ENCODE data around the gene FHDC1. TPM values are rescaled to one million over a fixed set of nuclear protein-coding genes. Genes with fewer than 3 reads are reported as not detected.

Gene FHDC1
- total and polyA plus RNA-seq, 10 of the 15 experiments (the other 5 are each of a cell fraction or from before 2014, with no cell fraction given), result 0.04 to 0.12 (median 0.06) TPM; not detected in 3

DNA sequence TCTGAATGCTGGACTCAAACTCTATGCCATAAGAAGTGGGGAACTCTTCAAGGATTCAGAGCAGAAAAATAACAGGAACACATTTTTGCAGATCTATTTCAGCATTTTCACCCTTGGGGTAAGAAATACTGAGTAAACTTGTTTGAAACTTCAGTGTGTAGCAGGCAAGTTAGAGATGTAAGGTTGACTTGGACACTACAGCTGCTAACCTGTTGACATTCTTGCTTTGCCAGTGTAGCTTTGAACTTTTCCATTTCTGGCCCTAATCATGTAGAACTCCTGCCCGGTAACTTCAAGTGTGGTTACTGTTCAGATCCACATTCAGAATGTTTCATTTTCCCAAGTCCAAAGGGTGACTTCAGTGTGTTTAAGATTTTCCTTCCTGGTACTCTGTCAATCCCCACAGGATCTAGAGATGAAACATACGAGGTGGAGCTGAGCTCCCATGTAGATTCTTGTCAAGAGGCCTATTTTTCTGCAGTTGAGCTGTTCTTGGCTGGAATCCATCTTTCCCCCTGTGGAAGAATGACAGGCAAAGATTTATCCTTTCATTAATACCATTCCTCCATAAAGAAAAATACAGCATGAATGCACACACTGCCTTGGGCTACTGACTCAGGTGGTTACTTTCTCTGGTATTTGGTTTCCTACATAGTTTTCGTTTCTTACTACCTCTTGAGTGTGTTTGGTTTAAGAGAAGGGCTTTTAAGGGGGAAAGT lies 34.1 kb downstream of the FHDC1 start:
- in situ Hi-C loops (cut with MboI), result no loop called here
- Histone ChIP-seq H3K4me3 (no peak overlapping the region), H2AFZ (ENCODE audit: control insufficient read depth, low read depth, low read length) (no peak overlapping the region), H3K4me1 (ENCODE audit: control insufficient read depth, insufficient read depth, low read length) (no peaks in the 10 kb centered on the region), H3K9me3 (replicated peaks; ENCODE audit: control insufficient read depth, insufficient read depth, low read length) (no peaks in the 10 kb centered on the region), H3K27ac (ENCODE audit: control insufficient read depth, insufficient read depth) (no peak overlapping the region), H3K27me3 (replicated peaks in 1 of 2; ENCODE audit: control insufficient read depth in 2 of 2, insufficient read depth in 2 of 2, low read length in 1 of 2) (no peaks in the 10 kb centered on the region; a peak in 1 of 4 replicates), H3K9ac (ENCODE audit: control insufficient read depth, insufficient read depth, low read length) (no peak overlapping the region), H4K20me1 (ENCODE audit: control insufficient read depth, insufficient read depth) (no peaks in the 10 kb centered on the region), H3K36me3 (ENCODE audit: control insufficient read depth in 2 of 2, insufficient read depth in 2 of 2, low read length in 1 of 2) (no peaks in the 10 kb centered on the region), H3K79me2 (ENCODE audit: control insufficient read depth, insufficient read depth, low read length) (no peaks in the 10 kb centered on the region), H3K4me2 (ENCODE audit: control insufficient read depth, insufficient read depth) (no peak overlapping the region)
- no peak for ATAC-seq
- SMC1A ChIA-PET (ENCODE audit: uncharacterized antibody, unreplicated experiment), result interaction anchor here (0.9 to 1.0 kb wide), 2 partner anchors 9 to 14 kb away, joined by 3 read pairs; no protein-coding TSS in a partner anchor
- DNase-seq (ENCODE audit: low read depth, low spot score), result no peak
- 32% methylated on average over 3 of the region's 3 CpGs for WGBS (ENCODE audit: insufficient coverage, insufficient replicate concordance, low lambda C conversion rate, missing lambda C conversion rate)
- no peak for FAIRE-seq
- TF ChIP-seq PBX3 (IDR thresholded peaks at IDR 0.05; ENCODE audit: insufficient replicate concordance, low read depth, low read length) (no peak), JUND (IDR thresholded peaks at IDR 0.05; ENCODE audit: low read depth, low read length) (no peak), STAT3 (IDR thresholded peaks at IDR 0.05; ENCODE audit: low read depth, low read length) (no peak), POLR2A (IDR thresholded peaks at IDR 0.05; ENCODE audit: low read depth, low read length) (no peak), ZNF274 (IDR thresholded peaks at IDR 0.05; ENCODE audit: insufficient read depth, insufficient read length) (no peak), BACH1 (IDR thresholded peaks at IDR 0.05; ENCODE audit: borderline replicate concordance) (no peak), BRCA1 (IDR thresholded peaks at IDR 0.05; ENCODE audit: low read depth, low read length) (no peak), CREM (IDR thresholded peaks at IDR 0.05; ENCODE audit: low read depth) (no peak), SKIL (IDR thresholded peaks at IDR 0.05; ENCODE audit: low read depth, poor library complexity, severe bottlenecking) (no peak)
- TF ChIP-seq, protein P1, sequence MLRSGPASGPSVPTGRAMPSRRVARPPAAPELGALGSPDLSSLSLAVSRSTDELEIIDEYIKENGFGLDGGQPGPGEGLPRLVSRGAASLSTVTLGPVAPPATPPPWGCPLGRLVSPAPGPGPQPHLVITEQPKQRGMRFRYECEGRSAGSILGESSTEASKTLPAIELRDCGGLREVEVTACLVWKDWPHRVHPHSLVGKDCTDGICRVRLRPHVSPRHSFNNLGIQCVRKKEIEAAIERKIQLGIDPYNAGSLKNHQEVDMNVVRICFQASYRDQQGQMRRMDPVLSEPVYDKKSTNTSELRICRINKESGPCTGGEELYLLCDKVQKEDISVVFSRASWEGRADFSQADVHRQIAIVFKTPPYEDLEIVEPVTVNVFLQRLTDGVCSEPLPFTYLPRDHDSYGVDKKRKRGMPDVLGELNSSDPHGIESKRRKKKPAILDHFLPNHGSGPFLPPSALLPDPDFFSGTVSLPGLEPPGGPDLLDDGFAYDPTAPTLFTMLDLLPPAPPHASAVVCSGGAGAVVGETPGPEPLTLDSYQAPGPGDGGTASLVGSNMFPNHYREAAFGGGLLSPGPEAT (IDR thresholded peaks at IDR 0.05; ENCODE audit: low read depth), result no peak
- TF ChIP-seq, protein P2, sequence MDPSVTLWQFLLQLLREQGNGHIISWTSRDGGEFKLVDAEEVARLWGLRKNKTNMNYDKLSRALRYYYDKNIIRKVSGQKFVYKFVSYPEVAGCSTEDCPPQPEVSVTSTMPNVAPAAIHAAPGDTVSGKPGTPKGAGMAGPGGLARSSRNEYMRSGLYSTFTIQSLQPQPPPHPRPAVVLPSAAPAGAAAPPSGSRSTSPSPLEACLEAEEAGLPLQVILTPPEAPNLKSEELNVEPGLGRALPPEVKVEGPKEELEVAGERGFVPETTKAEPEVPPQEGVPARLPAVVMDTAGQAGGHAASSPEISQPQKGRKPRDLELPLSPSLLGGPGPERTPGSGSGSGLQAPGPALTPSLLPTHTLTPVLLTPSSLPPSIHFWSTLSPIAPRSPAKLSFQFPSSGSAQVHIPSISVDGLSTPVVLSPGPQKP (IDR thresholded peaks at IDR 0.05; ENCODE audit: low read depth, low read length), result no peak
- CTCF ChIA-PET, result no interaction called here
- RAD21 ChIA-PET (ENCODE audit: unreplicated experiment), result no interaction called here
- intact Hi-C loops (cut with micrococcal nuclease; ENCODE audit: unreplicated experiment), result no loop called here
- POLR2A ChIA-PET, result no interaction called here
- no TSS peak for BruUV-seq (replicated peaks)
